A549 (cell line): ENCODE measurements around the gene KMT5C. TPM values are rescaled to one million over a fixed set of nuclear protein-coding genes. Genes with fewer than 3 reads are reported as not detected.
"Not testable (repeated sequence)": the region's sequence is repeated elsewhere in the genome, so short reads cannot be mapped to it uniquely, and the experiment has no call there.

Source experiments
- ATAC-seq, 2 experiments: fragments of 200-7000 bp in 1 of 2; fragments of >200 bp in 1 of 2; cut with Nextera tagmentation in 1 of 2; cut with Tn5 transposase in 1 of 2; 3 replicates each; pipeline versions ENCODE4 v1.8.0 to v1.9.1; 2018 to 2020; ENCODE audit warnings: mild to moderate bottlenecking in 1 of 2, moderate library complexity in 1 of 2
- CTCF ChIA-PET: fragments of 300-600 bp; sonication (Branson Sonifier 250); formaldehyde crosslinking; extraction: SDS; loops from one replicate; lab custom pipeline; 2021; ENCODE audit warnings: antibody characterized with exemption, inconsistent platforms; lab: Yijun Ruan, JAX
- POLR2A ChIA-PET: fragments of 350-600 bp; formaldehyde crosslinking; extraction: SDS; loops from one replicate; lab custom pipeline; 2021; ENCODE audit warnings: antibody characterized with exemption, inconsistent platforms; lab: Yijun Ruan, JAX
- DNase-seq, 2 experiments: peaks; one replicate each; pipeline versions ENCODE4 v3.0.0 to v3.0.0-alpha.2; 2011 to 2016; ENCODE audit warnings: low read depth in 1 of 2, low spot score in 1 of 2
- FAIRE-seq: peaks from 2 replicates; lab custom pipeline; 2011; peaks lifted over from hg19 to GRCh38; lab: Jason Lieb, UNC
- H3K27ac ChIP-seq, 2 experiments: fragments of >200 bp; sonication (Bioruptor Twin); formaldehyde crosslinking; 3 replicates each; pipeline ENCODE4 v1.5.1; 2016 to 2017
- H3K4me1 ChIP-seq: fragments of >200 bp; sonication (Bioruptor Twin); formaldehyde crosslinking; 3 replicates; pipeline ENCODE4 v1.6.1; 2016
- H3K4me2 ChIP-seq: fragments of >200 bp; sonication (Bioruptor Twin); formaldehyde crosslinking; 3 replicates; pipeline ENCODE4 v1.6.1; 2016
- H3K4me3 ChIP-seq: fragments of >200 bp; sonication (Bioruptor Twin); formaldehyde crosslinking; 3 replicates; pipeline ENCODE4 v1.5.1; 2016
- H3K9me3 ChIP-seq: fragments of >200 bp; sonication (Bioruptor Twin); formaldehyde crosslinking; 3 replicates; pipeline ENCODE4 v1.6.1; 2016
- BHLHE40 ChIP-seq: IDR thresholded peaks from 2 replicates; pipeline ENCODE4 v1.6.1; 2012; ENCODE audit warnings: low read depth, low read length, inconsistent platforms
- CBX2 ChIP-seq: fragments of 200-600 bp; sonication (generic); IDR thresholded peaks from 2 replicates; pipeline ENCODE4 v1.6.1; 2016; ENCODE audit warnings: low read depth, mild to moderate bottlenecking, borderline replicate concordance
- CBX8 ChIP-seq: fragments of 200-600 bp; sonication (generic); IDR thresholded peaks from 2 replicates; pipeline ENCODE4 v1.6.1; 2016
- CHD4 ChIP-seq: fragments of 200-600 bp; sonication (generic); IDR thresholded peaks from 2 replicates; pipeline ENCODE4 v1.6.1; 2016; ENCODE audit warnings: antibody characterized with exemption, mild to moderate bottlenecking, borderline replicate concordance
- EHF ChIP-seq: fragments of 250-450 bp; sonication (Bioruptor Pico); IDR thresholded peaks from 2 replicates; pipeline ENCODE4 v1.5.0; 2020; ENCODE audit warnings: mild to moderate bottlenecking
- FOSB ChIP-seq: fragments of 250-450 bp; sonication (Bioruptor Pico); IDR thresholded peaks from 2 replicates; pipeline ENCODE4 v1.5.0; 2020; ENCODE audit warnings: mild to moderate bottlenecking, moderate library complexity
- FOSL2 ChIP-seq, 2 experiments: fragments of 450-650 bp in 1 of 2; fragments of >200 bp in 1 of 2; sonication (Bioruptor Twin) in 1 of 2; formaldehyde crosslinking; IDR thresholded peaks; 2 replicates each; pipeline versions ENCODE4 v1.5.0 to v1.6.1; 2016 to 2020; ENCODE audit warnings: mild to moderate bottlenecking in 1 of 2, moderate library complexity in 1 of 2
- JUNB ChIP-seq: fragments of >200 bp; sonication (Bioruptor Twin); formaldehyde crosslinking; IDR thresholded peaks from 2 replicates; pipeline ENCODE4 v1.6.1; 2016
- KDM1A ChIP-seq: fragments of 200-600 bp; sonication (generic); IDR thresholded peaks from 2 replicates; pipeline ENCODE4 v1.6.1; 2016; ENCODE audit warnings: low read depth, mild to moderate bottlenecking
- KDM5A ChIP-seq: fragments of 200-600 bp; sonication (generic); IDR thresholded peaks from 2 replicates; pipeline ENCODE4 v1.6.1; 2016; ENCODE audit warnings: antibody characterized with exemption, mild to moderate bottlenecking
- MAFK ChIP-seq: fragments of 450-650 bp; IDR thresholded peaks from 2 replicates; pipeline ENCODE4 v1.6.1; 2014; ENCODE audit not compliant: partially characterized antibody
- MAZ ChIP-seq: fragments of 150-350 bp; IDR thresholded peaks from 2 replicates; pipeline ENCODE4 v1.6.1; 2014; ENCODE audit warnings: antibody characterized with exemption, low read depth, low read length, borderline replicate concordance
- NFE2L2 ChIP-seq: fragments of 150-350 bp; conservative IDR thresholded peaks from 2 replicates; pipeline ENCODE4 v1.6.1; 2014; ENCODE audit warnings: low read length
- PHF8 ChIP-seq: fragments of 200-600 bp; sonication (generic); IDR thresholded peaks from 2 replicates; pipeline ENCODE4 v1.6.1; 2016; ENCODE audit warnings: low read depth, mild to moderate bottlenecking, antibody characterized with exemption, moderate library complexity, borderline replicate concordance
- RFX5 ChIP-seq: fragments of 450-650 bp; IDR thresholded peaks from 2 replicates; pipeline ENCODE4 v1.7.1; 2014; ENCODE audit warnings: antibody characterized with exemption, mild to moderate bottlenecking, moderate library complexity
- USF2 ChIP-seq: fragments of 450-650 bp; IDR thresholded peaks from 2 replicates; pipeline ENCODE4 v1.6.1; 2014; ENCODE audit warnings: antibody characterized with exemption
- WGBS: methylation state at CpG from one replicate; pipeline ENCODE4 v1.1.6; 2017; ENCODE audit errors: missing lambda C conversion rate; 5-methylcytosine and 5-hydroxymethylcytosine counted together
- polyA plus RNA-seq, 4 experiments: library from polyadenylated mRNA; depleted of rRNA in 3 of 4; stranded (reverse); fragments of >200 nt; fragmentation: RNase III in 1 of 4; extraction: RNeasy Plus Mini Kit Qiagen cat#74134 plus additional on column Dnase treatment in 1 of 4; gene quantifications; 2 replicates in 3 of 4; 3 replicates in 1 of 4; pipeline ENCODE4 v1.2.3, GENCODE V29; 2011 to 2017
- TF ChIP-seq, protein P1 (sequence below): IDR thresholded peaks from 2 replicates; pipeline ENCODE4 v1.6.1; 2012
- TF ChIP-seq, protein P2 (sequence below): IDR thresholded peaks from 2 replicates; pipeline ENCODE4 v1.6.1; 2012

Gene KMT5C
- polyA plus RNA-seq, 2 of the 4 experiments (the other 2 are of a cell fraction): 9.5 to 15.2 TPM

DNA sequence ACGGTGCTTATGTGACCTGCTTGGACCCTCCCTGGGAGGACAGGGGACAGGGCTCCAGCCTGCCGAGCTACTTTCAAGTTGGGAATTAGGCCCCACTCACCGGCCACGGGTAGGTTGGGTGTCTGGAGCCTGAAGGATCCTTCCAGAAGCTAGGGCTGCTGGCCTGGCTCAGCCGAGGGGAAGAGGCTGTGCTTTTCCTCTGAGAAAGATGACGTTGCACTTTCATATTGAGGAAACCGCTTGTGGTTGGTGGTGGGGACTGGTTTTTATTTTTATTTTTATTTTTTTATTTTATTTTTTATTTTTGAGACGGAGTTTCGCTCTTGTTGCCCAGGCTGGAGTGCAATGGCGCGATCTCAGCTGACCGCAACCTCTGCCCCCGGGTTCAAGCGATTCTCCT is 14.5 kb upstream of the KMT5C start, which contains the start of gene TMEM150B:
TMEM150B (minus strand) TSS at position 170 of the 400 bp plus-strand sequence. CDS start 4,305 bp downstream, outside the sequence.
- Histone ChIP-seq H3K4me2 (no peak within 1 kb of the TSS), H3K27ac (peak within 1 kb of the TSS in 1 of 2 experiments; percentile 65; a peak in 3 of 6 replicates), H3K4me1 (peaks cover 33% of the 10 kb centered on the region), H3K4me3 (no peak within 1 kb of the TSS), H3K9me3 (no peaks in the 10 kb centered on the region)
- peak; percentile 40 for TF ChIP-seq MAFK
- TF ChIP-seq FOSB (CRISPR knock-in tag): no peak
- ChIA-PET POLR2A (no interaction called here), CTCF (interaction anchor here (1.1 to 21.1 kb wide), 9 partner anchors 9 to 184 kb away, joined by 3 to 306 read pairs (median 4); partner anchors contain the start of gene KMT5C)
- FAIRE-seq (no peak), DNase-seq (no peak), ATAC-seq (no peak)
- 91% methylated on average over 14 of the region's 14 CpGs for WGBS

DNA sequence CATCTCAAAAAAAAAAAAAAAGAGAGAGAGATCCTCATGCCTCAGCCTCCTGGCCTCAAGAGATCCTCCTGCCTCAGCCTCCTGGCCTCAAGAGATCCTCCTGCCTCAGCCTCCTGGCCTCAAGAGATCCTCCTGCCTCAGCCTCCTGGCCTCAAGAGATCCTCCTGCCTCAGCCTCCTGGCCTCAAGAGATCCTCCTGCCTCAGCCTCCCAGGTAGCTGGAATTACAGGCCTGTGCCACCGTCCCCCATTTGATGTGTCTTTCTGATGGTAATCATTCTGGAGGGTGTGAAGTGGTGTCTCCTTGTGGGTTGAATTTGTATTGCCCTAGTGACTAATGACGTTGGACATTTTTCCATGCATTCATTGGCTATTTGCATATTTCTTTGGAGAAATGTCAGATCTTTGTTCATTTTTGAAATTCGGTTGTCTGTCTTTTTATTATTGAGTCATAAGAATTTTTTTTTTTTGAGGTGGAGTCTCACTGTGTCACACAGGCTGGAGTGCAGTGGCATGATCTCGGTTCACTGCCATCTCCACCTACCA is 10.8 kb upstream of the KMT5C start:
- TF ChIP-seq RFX5: peak; percentile 98
- peak; percentile 17; the same call in 1 of the 2 replicates for TF ChIP-seq KDM1A
- TF ChIP-seq, all 56 proteins: peak for 2; not testable (repeated sequence) for 54
- peak in 1 of 2 experiments; percentile 44; a peak in 3 of 6 replicates for ATAC-seq
- H3K9me3 ChIP-seq, H3K4me2 ChIP-seq, H3K27ac ChIP-seq, FAIRE-seq, H3K4me3 ChIP-seq, POLR2A ChIA-PET, DNase-seq: not testable (repeated sequence)
- WGBS: 70% methylated on average over 4 of the region's 4 CpGs
- peaks cover 14% of the 10 kb centered on the region for H3K4me1 ChIP-seq
- CTCF ChIA-PET: interaction anchor here (0.6 to 21.1 kb wide), 4 partner anchors 26 to 70 kb away, joined by 3 to 306 read pairs (median 4); no protein-coding TSS in a partner anchor

- FAIRE-seq, POLR2A ChIA-PET, H3K4me3 ChIP-seq, DNase-seq, H3K4me2 ChIP-seq, H3K9me3 ChIP-seq: not testable (repeated sequence)
- Histone ChIP-seq H3K4me1 (peaks cover 17% of the 10 kb centered on the region), H3K27ac (0 out of 6 replicates have a peak overlapping the region, but pooled peaks of 1 of the 2 experiments have one; percentile 3)
- TF ChIP-seq FOSL2 (IDR thresholded peaks at IDR 0.05): 0 out of 2 replicates have a peak, but pooled peaks have one; percentile 6
- peak; percentile 22; the same call in 1 of the 2 replicates for TF ChIP-seq FOSL2 (CRISPR knock-in tag; IDR thresholded peaks at IDR 0.05)
- ATAC-seq: 0 out of 6 replicates have a peak, but pooled peaks of 1 of the 2 experiments have one; percentile 17
- CTCF ChIA-PET: interaction anchor here (0.7 to 21.1 kb wide), 4 partner anchors 16 to 38 kb away, joined by 3 to 306 read pairs (median 6); no protein-coding TSS in a partner anchor
- WGBS: 83% methylated on average over 6 of the region's 6 CpGs
Observed at GRCh38 chr19:55329791-55330190, 9.9 kb upstream of the KMT5C start.

DNA sequence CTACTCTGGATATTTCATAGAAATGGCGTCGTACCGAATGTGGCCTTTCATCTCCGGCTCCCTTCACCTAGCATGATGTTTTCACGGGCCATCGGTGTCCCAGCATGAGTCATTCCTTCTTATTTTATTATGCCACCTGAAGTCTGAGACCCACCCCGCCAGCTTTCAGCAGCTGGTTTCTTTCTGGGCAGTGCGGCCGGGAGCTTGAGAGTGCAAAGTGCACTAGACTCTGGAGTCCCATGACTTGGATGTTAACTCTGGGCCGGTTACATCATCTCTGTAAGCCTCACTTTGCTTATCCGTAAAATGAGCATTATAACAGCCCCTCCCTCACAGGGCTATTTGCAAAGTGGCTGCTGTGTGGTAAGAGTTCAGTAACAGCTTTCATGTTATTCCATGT is 5.8 kb upstream of the KMT5C start:
- peaks cover 10% of the 10 kb centered on the region for H3K4me1 ChIP-seq
- H3K9me3 ChIP-seq: no peaks in the 10 kb centered on the region
- no peak for FAIRE-seq
- peak overlapping the region; percentile 1; the same call in 1 of the 3 replicates for H3K4me2 ChIP-seq
- ChIA-PET POLR2A (no interaction called here), CTCF (interaction anchor here (1.2 to 4.4 kb wide), 3 partner anchors 12 to 50 kb away, joined by 4 to 34 read pairs (median 5); no protein-coding TSS in a partner anchor)
- TF ChIP-seq, protein P1, sequence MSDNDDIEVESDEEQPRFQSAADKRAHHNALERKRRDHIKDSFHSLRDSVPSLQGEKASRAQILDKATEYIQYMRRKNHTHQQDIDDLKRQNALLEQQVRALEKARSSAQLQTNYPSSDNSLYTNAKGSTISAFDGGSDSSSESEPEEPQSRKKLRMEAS: no peak
- no peak for TF ChIP-seq FOSL2 (IDR thresholded peaks at IDR 0.05)
- TF ChIP-seq FOSL2 (CRISPR knock-in tag; IDR thresholded peaks at IDR 0.05): peak; percentile 29; the same call in 1 of the 2 replicates
- no peak for DNase-seq
- ATAC-seq: no peak
- no peak overlapping the region for H3K4me3 ChIP-seq
- 70% methylated on average over 11 of the region's 11 CpGs for WGBS
- H3K27ac ChIP-seq: peak overlapping the region in 1 of 2 experiments; percentile 20; a peak in 3 of 6 replicates

GRCh38 chr19:55336101-55336500 is 3.6 kb upstream of the KMT5C start:
- DNase-seq: no peak
- ChIA-PET CTCF (interaction anchor here (0.7 to 4.9 kb wide), 5 partner anchors 11 to 73 kb away, joined by 3 to 84 read pairs (median 24); partner anchors contain the start of gene TMEM150B), POLR2A (interaction anchor here (0.7 to 1.0 kb wide), 2 partner anchors 42 to 72 kb away, joined by 3 to 5 read pairs; no protein-coding TSS in a partner anchor)
- Histone ChIP-seq H3K4me1 (peaks cover 10% of the 10 kb centered on the region), H3K27ac (no peak overlapping the region), H3K4me2 (no peak overlapping the region), H3K4me3 (no peak overlapping the region), H3K9me3 (no peaks in the 10 kb centered on the region)
- no peak for FAIRE-seq
- WGBS: 66% methylated on average over 7 of the region's 7 CpGs
- TF ChIP-seq CBX8 (no peak), MAZ (no peak), MAFK (no peak), NFE2L2 (no peak), BHLHE40 (no peak), PHF8 (no peak), EHF (CRISPR knock-in tag) (no peak), RFX5 (no peak), CHD4 (no peak), CBX2 (no peak), USF2 (no peak), KDM5A (no peak), JUNB (no peak)
- TF ChIP-seq, protein P2, sequence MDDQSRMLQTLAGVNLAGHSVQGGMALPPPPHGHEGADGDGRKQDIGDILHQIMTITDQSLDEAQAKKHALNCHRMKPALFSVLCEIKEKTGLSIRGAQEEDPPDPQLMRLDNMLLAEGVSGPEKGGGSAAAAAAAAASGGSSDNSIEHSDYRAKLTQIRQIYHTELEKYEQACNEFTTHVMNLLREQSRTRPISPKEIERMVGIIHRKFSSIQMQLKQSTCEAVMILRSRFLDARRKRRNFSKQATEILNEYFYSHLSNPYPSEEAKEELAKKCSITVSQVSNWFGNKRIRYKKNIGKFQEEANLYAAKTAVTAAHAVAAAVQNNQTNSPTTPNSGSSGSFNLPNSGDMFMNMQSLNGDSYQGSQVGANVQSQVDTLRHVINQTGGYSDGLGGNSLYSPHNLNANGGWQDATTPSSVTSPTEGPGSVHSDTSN: no peak
- no peak for ATAC-seq
